GM21825 (cell line): ENCODE data around the gene ZNF536.

ENCODE experiments used
- ATAC-seq: cut with Tn5 transposase; IDR thresholded peaks from one replicate; pipeline ENCODE4 v1.9.1; 2021; ENCODE audit warnings: mild to moderate bottlenecking, moderate library complexity; ENCODE audit not compliant: unreplicated experiment

The ZNF536 gene

GRCh38 chr19:30518965-30519606 is 146.9 kb downstream of the ZNF536 start:
- ATAC-seq: no peak

DNA sequence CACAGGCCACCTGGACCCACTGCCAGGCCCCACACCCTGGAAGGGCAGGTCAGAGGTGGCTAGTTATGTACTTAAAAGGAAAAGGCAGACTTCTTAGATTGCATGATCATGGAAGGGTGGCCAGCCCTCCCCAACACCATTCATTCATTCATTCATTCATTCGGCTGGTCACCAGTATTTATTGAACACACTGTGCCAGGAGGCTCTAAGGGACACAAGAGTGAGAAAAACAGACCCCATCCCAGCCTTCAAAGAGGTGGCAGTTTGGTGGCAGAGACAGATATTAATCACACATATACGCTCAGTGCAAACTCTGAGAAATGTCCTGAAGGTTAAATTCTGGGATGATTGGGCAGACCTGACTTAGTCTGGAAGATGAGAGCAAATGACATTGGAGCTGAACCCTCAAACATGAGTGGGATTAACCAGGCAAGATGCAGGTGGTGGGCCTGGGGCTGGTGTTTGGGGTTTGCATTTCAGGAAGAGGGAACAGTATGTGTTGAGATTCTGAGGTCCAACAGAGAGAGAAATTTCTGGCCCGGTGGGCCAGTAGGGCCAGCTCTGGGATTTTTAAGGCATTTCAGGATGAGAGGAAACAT is 147.5 kb downstream of the ZNF536 start:
- no peak for ATAC-seq

GRCh38 chr19:30520735-30521479 is 148.7 kb downstream of the ZNF536 start:
- no peak for ATAC-seq

DNA sequence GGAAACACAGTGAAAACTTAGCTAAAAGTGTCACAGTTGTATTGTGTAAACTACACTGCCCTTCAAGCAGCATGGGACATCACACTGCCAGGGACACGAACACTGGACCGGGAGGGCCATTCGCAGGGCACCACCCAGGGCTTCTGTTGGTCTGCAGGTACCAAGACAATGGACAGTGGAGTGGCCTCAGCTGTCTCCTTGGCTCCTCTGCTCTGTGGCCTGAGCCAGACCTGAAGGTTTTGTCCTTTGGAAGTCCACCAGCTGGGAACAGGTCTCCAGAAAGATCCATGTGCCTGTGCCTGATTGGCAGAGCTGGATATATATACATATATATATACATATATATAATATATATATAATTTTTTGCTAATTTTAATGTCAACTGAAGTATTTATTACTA is 149.8 kb downstream of the ZNF536 start:
- no peak for ATAC-seq

DNA sequence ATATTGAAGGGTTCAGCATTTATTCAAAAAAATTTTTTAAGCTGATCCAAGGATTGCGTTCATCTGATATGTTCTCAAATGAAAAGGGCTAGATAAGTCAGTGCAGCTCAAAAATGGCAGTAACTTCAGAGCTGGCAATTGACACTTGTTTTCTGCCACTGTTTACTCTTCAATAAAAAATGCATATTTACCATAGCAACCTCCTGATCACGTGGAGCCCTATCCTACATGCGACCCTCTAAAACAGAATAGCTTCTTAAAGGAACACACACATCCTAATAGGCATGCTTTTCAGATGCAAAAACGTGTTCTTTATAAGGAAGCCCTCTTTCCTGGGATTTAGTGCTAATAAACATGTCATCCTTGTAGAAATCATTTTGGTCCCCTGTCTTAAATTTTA is 150.2 kb downstream of the ZNF536 start:
- no peak for ATAC-seq

DNA sequence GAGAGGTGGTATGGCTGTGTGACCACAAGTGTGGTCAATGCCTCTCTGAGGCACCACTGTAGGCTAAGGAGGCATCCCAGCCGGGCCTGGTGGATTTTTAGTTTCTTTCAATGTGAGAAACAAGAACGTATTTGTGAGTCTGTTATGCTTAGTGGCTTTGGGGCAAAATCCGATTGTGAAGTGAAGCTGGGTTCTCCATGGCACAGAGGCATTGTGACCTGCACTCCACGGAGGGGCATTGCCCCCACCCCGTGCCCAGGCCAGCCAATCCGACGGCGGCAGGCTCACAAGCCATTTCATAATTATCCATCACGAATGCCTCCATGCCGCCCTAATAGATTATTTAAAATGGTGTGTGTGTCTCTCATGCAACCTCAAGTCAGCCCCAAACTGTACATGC is 151.6 kb downstream of the ZNF536 start:
- ATAC-seq: no peak

DNA sequence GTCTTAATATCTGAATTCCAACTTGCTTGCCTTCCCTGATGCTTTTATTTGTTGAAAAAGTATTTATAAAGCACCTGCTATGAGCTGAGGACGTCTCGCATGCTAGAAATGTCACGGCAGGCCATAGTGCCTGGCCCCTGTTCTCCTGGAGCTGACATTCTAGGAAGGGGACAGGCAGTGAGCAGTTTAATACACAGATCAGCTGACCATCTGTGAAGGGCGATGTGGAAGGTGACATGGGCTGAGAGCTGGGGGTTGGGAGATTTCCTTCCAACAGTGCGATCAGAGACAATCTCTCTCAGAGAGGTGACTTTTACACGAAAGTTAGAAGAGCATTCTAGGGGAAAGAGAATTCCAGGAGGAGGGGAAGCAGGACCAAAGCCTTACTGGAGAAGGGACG is 153.2 kb downstream of the ZNF536 start:
- no peak for ATAC-seq

DNA sequence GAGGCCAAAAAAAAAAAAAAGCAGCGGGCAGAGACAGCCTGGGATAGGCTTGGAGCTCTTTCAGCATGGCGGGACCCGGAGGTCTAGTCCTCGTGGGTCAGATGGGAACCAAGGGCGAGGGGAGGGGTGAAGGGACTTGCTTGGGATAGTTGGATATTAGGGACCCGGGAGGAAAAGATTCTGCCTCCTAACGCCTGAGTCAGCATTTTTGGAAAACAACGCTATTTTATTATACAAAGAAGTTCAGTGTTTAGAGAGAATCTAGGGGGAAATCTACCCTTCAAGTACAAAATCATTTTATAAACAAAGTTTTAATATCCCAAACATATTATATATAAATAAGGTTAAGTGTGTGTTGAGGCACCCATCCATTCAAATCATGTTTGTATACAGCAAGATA is 156.7 kb downstream of the ZNF536 start:
- no peak for ATAC-seq

GRCh38 chr19:30529876-30530275 is 157.7 kb downstream of the ZNF536 start:
- no peak for ATAC-seq

GRCh38 chr19:30530751-30531150 is 158.6 kb downstream of the ZNF536 start:
- no peak for ATAC-seq

GRCh38 chr19:30535011-30535410 is 162.8 kb downstream of the ZNF536 start:
- no peak for ATAC-seq

GRCh38 chr19:30536975-30537374 is 164.8 kb downstream of the ZNF536 start:
- ATAC-seq: no peak

- no peak for ATAC-seq
Observed at GRCh38 chr19:30539315-30539714, 167.1 kb downstream of the ZNF536 start.

DNA sequence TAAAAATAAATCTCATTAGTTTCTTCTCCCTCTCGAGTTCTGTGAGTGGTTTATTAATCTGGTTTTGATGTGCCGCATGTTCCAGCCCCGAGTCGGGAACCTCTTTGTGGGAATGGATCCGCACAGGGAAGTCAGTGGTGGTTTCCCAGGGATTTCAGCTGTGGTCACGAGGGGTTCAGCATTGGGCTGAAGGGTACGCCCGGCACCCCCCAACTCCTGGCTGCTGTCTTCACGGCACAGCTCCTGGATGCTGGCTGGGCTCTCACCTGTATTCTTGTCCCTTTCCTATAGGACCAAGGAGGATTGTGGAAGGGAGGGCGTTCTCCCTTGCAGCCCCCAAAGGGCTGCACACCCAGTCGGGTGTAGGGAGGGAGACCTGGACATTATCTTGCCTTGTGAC is 167.8 kb downstream of the ZNF536 start:
- no peak for ATAC-seq

GRCh38 chr19:30540761-30541160 is 168.6 kb downstream of the ZNF536 start:
- ATAC-seq: no peak

- no peak for ATAC-seq
Observed at GRCh38 chr19:30541575-30541974, 169.4 kb downstream of the ZNF536 start.

DNA sequence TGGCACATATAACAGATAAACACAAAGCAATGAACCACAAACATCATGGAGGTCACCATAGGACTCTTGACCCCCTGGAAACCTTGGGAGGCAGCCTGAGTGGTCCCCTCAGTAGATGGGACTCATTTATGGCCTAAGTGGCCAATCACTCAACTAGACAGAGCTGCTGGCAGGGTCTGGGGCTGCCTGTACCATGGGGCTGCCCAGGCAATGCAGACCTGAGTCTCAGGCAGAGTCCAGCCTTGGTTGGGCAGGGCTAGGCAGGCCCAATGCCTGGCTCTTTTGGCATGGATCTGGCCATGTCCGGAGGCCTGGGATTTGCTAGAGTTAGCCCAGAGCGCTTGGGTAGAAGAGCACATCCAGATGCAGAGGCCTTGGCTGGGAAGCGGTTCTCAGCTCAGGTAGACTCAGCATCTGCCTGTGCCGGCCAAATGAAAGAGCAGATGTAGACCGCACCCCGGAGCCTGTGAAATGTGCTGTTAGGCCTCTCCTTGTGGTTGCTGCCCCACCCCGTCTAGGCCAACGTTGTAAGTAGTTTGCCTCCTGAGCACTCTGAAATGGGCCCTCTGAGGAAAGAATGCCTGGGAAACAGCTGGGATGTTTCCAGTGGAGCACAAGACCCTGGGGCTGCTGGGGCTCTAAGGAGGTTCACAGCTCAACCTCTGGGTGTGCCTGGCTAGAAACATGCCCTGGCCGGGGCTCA is 171.2 kb downstream of the ZNF536 start:
- no peak for ATAC-seq

DNA sequence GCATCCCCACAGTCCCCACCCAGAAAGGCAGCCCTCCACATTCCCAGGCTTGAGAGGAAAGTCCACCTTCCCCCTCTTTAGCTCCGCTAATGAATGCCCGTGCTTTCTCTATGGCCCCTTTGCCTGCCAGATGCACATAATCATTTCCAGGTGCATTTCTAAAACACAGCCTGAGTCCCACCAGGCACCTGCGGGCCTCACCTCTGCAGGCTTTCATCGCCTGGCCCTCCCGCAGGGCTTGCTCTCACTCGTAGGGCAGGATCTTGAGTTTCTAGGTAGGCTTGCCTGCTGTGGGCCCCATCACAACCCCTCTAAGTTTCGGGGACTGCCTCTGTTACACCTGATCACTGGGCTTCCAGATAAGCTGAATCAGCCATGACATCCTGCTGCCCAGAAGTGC is 173.6 kb downstream of the ZNF536 start:
- no peak for ATAC-seq

GRCh38 chr19:30546332-30546731 is 174.1 kb downstream of the ZNF536 start:
- ATAC-seq: no peak

GRCh38 chr19:30547246-30547645 is 175.1 kb downstream of the ZNF536 start:
- no peak for ATAC-seq

DNA sequence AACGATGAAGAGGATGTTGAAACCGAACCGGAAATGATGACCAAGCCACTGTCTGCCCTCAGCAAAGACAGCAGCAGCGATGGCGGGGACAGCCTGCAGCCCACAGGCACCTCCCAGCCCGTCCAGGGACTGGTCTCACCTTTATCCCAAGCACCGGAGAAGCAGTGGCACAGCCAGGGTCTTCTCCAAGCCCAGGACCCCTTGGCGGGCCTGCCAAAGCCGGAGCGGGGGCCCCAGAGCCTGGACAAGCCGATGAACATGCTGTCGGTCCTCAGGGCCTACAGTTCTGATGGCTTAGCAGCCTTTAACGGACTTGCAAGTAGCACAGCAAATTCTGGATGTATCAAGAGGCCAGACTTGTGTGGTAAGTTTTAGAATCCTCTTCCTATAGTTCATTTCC is 177.0 kb downstream of the ZNF536 start:
- no peak for ATAC-seq

- ATAC-seq: no peak
Observed at GRCh38 chr19:30551271-30551670, 179.1 kb downstream of the ZNF536 start.
